Karpas-422 (cell line): ENCODE results near the gene ATP2B3. TPM values are rescaled to one million over a fixed set of nuclear protein-coding genes. Genes with fewer than 3 reads are reported as not detected.

Experiments
- DNase-seq: peaks from one replicate; pipeline ENCODE4 v3.0.0-alpha.2; 2015
- H2AFZ ChIP-seq: fragments of 200-600 bp; sonication (generic); 2 replicates; pipeline ENCODE4 v1.6.1; 2014; ENCODE audit warnings: antibody characterized with exemption, low read length, mixed read lengths
- H3K27ac ChIP-seq: fragments of 200-600 bp; sonication (generic); 2 replicates; pipeline ENCODE4 v1.5.1; 2014; ENCODE audit warnings: mild to moderate bottlenecking, low read length, moderate library complexity
- H3K27me3 ChIP-seq: fragments of 200-600 bp; sonication (generic); 2 replicates; pipeline ENCODE4 v1.6.1; 2014; ENCODE audit warnings: low read length, mixed read lengths
- H3K36me3 ChIP-seq: fragments of 200-600 bp; sonication (generic); 2 replicates; pipeline ENCODE4 v1.6.1; 2014; ENCODE audit warnings: low read length, mixed read lengths; ENCODE audit not compliant: insufficient read depth
- H3K4me1 ChIP-seq: fragments of 200-600 bp; sonication (generic); 2 replicates; pipeline ENCODE4 v1.6.1; 2014; ENCODE audit warnings: mild to moderate bottlenecking, low read length, mixed read lengths
- H3K4me2 ChIP-seq: fragments of 200-600 bp; sonication (generic); 2 replicates; pipeline ENCODE4 v1.6.1; 2014; ENCODE audit warnings: low read length, low read depth, mild to moderate bottlenecking; ENCODE audit not compliant: poor library complexity, severe bottlenecking
- H3K4me3 ChIP-seq: fragments of 200-600 bp; sonication (generic); 2 replicates; pipeline ENCODE4 v1.5.1; 2014; ENCODE audit warnings: mild to moderate bottlenecking, antibody characterized with exemption, low read length, mixed read lengths
- H3K79me2 ChIP-seq: fragments of 200-600 bp; sonication (generic); 2 replicates; pipeline ENCODE4 v1.6.1; 2014; ENCODE audit warnings: mild to moderate bottlenecking, low read length, mixed read lengths
- H3K9ac ChIP-seq: fragments of 200-600 bp; sonication (generic); 2 replicates; pipeline ENCODE4 v1.6.0; 2014; ENCODE audit warnings: low read length
- H3K9me2 ChIP-seq: fragments of 200-600 bp; sonication (generic), shearing (Covaris generic); replicated peaks from 2 replicates; pipeline ENCODE4 v1.6.0; 2014; ENCODE audit warnings: mild to moderate bottlenecking, low read length, moderate library complexity; ENCODE audit not compliant: insufficient read depth
- H3K9me3 ChIP-seq: fragments of 300-700, 200-600 bp; sonication (generic); 2 replicates; pipeline ENCODE4 v1.6.1; 2014; ENCODE audit warnings: low read length, mixed read lengths
- H4K20me1 ChIP-seq: fragments of 200-600 bp; sonication (generic); 2 replicates; pipeline ENCODE4 v1.6.1; 2014; ENCODE audit warnings: mild to moderate bottlenecking, antibody characterized with exemption, low read length, low read depth; ENCODE audit not compliant: insufficient read depth
- total RNA-seq: library from RNA; depleted of rRNA; stranded (reverse); fragments of >200 nt; shearing (Covaris generic); gene quantifications from 2 replicates; pipeline ENCODE4 v1.2.3, GENCODE V29; 2014; ENCODE audit warnings: low replicate concordance

ATP2B3 gene
- total RNA-seq, 1 experiment from 2014 or later: not detected

DNA sequence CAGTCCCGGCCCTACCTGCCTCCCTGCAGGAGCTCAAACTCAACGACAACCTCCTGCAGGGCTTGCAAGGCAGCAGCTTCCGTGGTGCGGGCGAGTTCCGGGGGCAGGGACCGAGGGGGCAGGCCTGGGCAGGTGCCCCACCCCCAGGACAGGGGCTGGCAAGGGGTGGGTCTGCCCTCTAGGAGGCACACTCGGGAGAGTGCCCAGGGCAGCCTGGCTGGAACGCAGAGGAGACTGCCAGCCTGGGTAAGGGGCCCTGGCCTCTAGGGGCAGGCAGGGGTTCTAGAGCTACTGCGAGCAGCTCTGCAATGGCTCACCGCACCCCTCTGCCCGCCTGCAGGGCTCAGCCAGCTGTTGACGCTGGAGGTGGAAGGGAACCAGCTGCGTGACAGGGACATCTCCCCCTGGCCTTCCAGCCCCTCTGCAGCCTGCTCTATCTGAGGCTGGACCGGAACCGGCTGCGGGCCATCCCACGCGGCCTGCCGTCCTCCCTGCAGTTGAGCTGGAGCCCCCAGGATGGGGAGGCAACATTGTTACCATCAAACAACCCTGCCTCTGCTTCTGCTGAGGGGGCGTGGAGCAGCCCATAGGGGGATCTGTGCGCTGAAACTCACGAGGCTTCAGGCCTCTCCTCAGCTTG is 34.9 kb upstream of the ATP2B3 start:
- Histone ChIP-seq H3K4me1 (no peaks in the 10 kb centered on the region), H4K20me1 (no peaks in the 10 kb centered on the region), H3K4me2 (no peak overlapping the region), H3K36me3 (no peaks in the 10 kb centered on the region), H3K9me3 (no peaks in the 10 kb centered on the region), H2AFZ (no peak overlapping the region), H3K79me2 (no peaks in the 10 kb centered on the region), H3K27me3 (no peaks in the 10 kb centered on the region), H3K9ac (no peak overlapping the region), H3K27ac (no peak overlapping the region), H3K9me2 (no peaks in the 10 kb centered on the region), H3K4me3 (no peak overlapping the region)
- DNase-seq: no peak

GRCh38 chrX:153485396-153486080 is 31.9 kb upstream of the ATP2B3 start:
- Histone ChIP-seq H3K9me3 (no peaks in the 10 kb centered on the region), H3K4me1 (no peaks in the 10 kb centered on the region)

GRCh38 chrX:153486171-153486570 is 31.3 kb upstream of the ATP2B3 start:
- Histone ChIP-seq H3K4me3 (no peak overlapping the region), H3K27ac (no peak overlapping the region), H3K36me3 (no peaks in the 10 kb centered on the region), H3K27me3 (no peaks in the 10 kb centered on the region), H3K9me2 (no peaks in the 10 kb centered on the region), H2AFZ (no peak overlapping the region), H3K4me2 (no peak overlapping the region), H4K20me1 (no peaks in the 10 kb centered on the region), H3K4me1 (no peaks in the 10 kb centered on the region), H3K79me2 (no peaks in the 10 kb centered on the region), H3K9me3 (no peaks in the 10 kb centered on the region), H3K9ac (no peak overlapping the region)
- no peak for DNase-seq

More at GRCh38 chrX:153485396-153486080, 31.9 kb upstream of the ATP2B3 start:
- Histone ChIP-seq H3K36me3 (no peaks in the 10 kb centered on the region), H3K9me2 (no peaks in the 10 kb centered on the region), H3K79me2 (no peaks in the 10 kb centered on the region), H3K27me3 (no peaks in the 10 kb centered on the region), H4K20me1 (no peaks in the 10 kb centered on the region), H3K9ac (no peak overlapping the region), H2AFZ (no peak overlapping the region), H3K27ac (no peak overlapping the region), H3K4me2 (no peak overlapping the region), H3K4me3 (no peak overlapping the region)
- DNase-seq: no peak

DNA sequence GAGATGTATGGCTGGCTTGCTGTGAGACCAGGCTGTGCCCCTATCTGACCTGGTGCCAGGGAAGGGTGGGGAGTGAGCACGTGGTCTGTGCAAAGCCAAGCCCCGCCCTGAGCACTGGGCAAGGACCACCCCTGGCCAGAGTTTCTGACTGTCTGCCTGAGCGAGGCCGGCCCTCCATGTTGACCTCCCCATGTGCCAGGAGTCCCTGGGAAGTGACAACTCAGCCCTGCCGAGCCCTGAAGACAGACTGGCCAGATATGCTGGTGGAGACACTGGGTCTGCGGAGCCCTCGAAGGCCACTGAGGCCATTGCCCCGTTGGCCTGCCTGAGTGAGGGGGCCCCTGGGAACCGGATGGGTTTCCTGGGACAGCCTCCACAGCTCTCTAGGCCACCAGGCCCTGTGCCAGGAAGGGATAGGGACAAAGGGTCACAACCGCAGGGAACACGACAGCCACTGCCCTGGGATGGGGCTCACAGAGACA is 29.8 kb upstream of the ATP2B3 start:
- Histone ChIP-seq H3K27ac (no peak overlapping the region), H3K9ac (no peak overlapping the region)
- no peak for DNase-seq

DNA sequence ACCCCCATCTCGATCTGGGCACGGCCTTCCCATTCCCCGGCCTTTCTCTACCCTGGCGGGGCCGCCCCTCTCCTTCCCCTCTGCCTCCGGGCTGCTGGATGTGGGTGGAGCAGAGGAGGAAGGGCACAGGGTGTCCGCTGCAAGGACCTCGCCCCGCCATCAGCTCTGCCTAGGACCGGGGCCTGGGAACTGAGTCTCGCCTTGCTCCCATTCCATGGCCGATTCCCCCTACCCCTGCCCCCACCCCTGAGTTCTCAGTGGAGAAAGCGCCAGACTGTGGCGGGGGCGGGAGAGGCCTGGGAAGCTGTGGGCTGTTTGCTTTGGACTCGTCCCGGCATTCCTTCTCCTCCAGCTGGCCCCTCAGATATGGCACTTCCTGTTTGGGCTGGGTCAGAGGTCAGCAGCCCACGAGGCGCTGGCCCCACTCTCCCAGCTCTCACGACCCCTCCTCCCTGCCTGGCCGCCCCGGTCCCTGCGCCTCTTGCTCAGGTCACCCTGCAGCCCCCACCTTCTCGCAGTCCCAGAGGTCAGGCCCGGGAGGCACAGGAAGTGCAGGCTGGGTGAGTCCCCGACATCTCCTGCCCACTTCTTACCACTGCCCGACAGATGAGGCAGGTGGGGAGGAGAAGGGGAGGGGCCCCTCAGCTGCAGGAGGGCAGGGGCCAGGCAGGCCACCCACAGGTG is 29.1 kb upstream of the ATP2B3 start:
- H3K9ac ChIP-seq: no peak overlapping the region
- H3K4me2 ChIP-seq: no peak overlapping the region

More for the DNA sequence above, 29.8 kb upstream of the ATP2B3 start:
- H3K4me3 ChIP-seq: no peak overlapping the region
- H4K20me1 ChIP-seq: no peaks in the 10 kb centered on the region
- no peak overlapping the region for H3K4me2 ChIP-seq
- no peaks in the 10 kb centered on the region for H3K9me2 ChIP-seq
- no peak overlapping the region for H2AFZ ChIP-seq
- H3K4me1 ChIP-seq: no peaks in the 10 kb centered on the region
- H3K79me2 ChIP-seq: no peaks in the 10 kb centered on the region
- H3K36me3 ChIP-seq: no peaks in the 10 kb centered on the region
- H3K27me3 ChIP-seq: no peaks in the 10 kb centered on the region
- H3K9me3 ChIP-seq: no peaks in the 10 kb centered on the region

GRCh38 chrX:153490217-153490930 is 27.1 kb upstream of the ATP2B3 start:
- no peak overlapping the region for H3K4me2 ChIP-seq
- no peaks in the 10 kb centered on the region for H3K9me2 ChIP-seq
- H3K4me3 ChIP-seq: no peak overlapping the region
- DNase-seq: no peak
- H3K4me1 ChIP-seq: no peaks in the 10 kb centered on the region
- H3K27me3 ChIP-seq: no peaks in the 10 kb centered on the region
- H3K36me3 ChIP-seq: no peaks in the 10 kb centered on the region
- H2AFZ ChIP-seq: no peak overlapping the region
- H3K9me3 ChIP-seq: no peaks in the 10 kb centered on the region
- H3K27ac ChIP-seq: no peak overlapping the region
- H3K79me2 ChIP-seq: no peaks in the 10 kb centered on the region
- H3K9ac ChIP-seq: no peak overlapping the region
- no peaks in the 10 kb centered on the region for H4K20me1 ChIP-seq

More for the DNA sequence above, 29.1 kb upstream of the ATP2B3 start:
- Histone ChIP-seq H3K4me3 (no peak overlapping the region), H3K9me3 (no peaks in the 10 kb centered on the region), H2AFZ (no peak overlapping the region), H3K36me3 (no peaks in the 10 kb centered on the region), H3K79me2 (no peaks in the 10 kb centered on the region), H3K27me3 (no peaks in the 10 kb centered on the region), H4K20me1 (no peaks in the 10 kb centered on the region), H3K4me1 (no peaks in the 10 kb centered on the region), H3K27ac (no peak overlapping the region), H3K9me2 (no peaks in the 10 kb centered on the region)
- DNase-seq: no peak

- Histone ChIP-seq H4K20me1 (no peaks in the 10 kb centered on the region), H3K36me3 (no peaks in the 10 kb centered on the region), H3K4me1 (no peaks in the 10 kb centered on the region), H2AFZ (no peak overlapping the region), H3K4me3 (no peak overlapping the region), H3K79me2 (no peaks in the 10 kb centered on the region), H3K9me2 (no peaks in the 10 kb centered on the region), H3K9me3 (no peaks in the 10 kb centered on the region), H3K27me3 (no peaks in the 10 kb centered on the region), H3K4me2 (no peak overlapping the region), H3K27ac (no peak overlapping the region), H3K9ac (no peak overlapping the region)
- no peak for DNase-seq
Observed at GRCh38 chrX:153491351-153491914, 26.0 kb upstream of the ATP2B3 start.
